Thyroid gland (tissue), 4 donors: Measurements from ENCODE around the gene PORCN.

Experiments used
- POLR2A ChIP-seq, 2 donors: fragments of 450-650 bp; IDR thresholded peaks; one replicate each; pipeline ENCODE4 v1.6.1; 2017; ENCODE audit warnings: antibody characterized with exemption in 2 of 2, mild to moderate bottlenecking in 2 of 2, moderate library complexity in 1 of 2
- TF ChIP-seq, protein P1 (sequence below), 6 experiments: fragments of 200-600 bp in 3 of 6; fragments of 450-650 bp in 3 of 6; sonication (generic) in 3 of 6; IDR thresholded peaks; one replicate each; pipeline ENCODE4 v1.5.1; 2016 to 2019; ENCODE audit warnings: antibody characterized with exemption in 6 of 6, mild to moderate bottlenecking in 2 of 6, inconsistent platforms in 1 of 6, moderate library complexity in 1 of 6

- TF ChIP-seq, protein P1, sequence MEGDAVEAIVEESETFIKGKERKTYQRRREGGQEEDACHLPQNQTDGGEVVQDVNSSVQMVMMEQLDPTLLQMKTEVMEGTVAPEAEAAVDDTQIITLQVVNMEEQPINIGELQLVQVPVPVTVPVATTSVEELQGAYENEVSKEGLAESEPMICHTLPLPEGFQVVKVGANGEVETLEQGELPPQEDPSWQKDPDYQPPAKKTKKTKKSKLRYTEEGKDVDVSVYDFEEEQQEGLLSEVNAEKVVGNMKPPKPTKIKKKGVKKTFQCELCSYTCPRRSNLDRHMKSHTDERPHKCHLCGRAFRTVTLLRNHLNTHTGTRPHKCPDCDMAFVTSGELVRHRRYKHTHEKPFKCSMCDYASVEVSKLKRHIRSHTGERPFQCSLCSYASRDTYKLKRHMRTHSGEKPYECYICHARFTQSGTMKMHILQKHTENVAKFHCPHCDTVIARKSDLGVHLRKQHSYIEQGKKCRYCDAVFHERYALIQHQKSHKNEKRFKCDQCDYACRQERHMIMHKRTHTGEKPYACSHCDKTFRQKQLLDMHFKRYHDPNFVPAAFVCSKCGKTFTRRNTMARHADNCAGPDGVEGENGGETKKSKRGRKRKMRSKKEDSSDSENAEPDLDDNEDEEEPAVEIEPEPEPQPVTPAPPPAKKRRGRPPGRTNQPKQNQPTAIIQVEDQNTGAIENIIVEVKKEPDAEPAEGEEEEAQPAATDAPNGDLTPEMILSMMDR (IDR thresholded peaks at IDR 0.05) = no peak
- no peak for TF ChIP-seq POLR2A (IDR thresholded peaks at IDR 0.05)
Observed at GRCh38 chrX:48478806-48479205, 30.0 kb upstream of the PORCN start.
